IMR-90 (cell line): ENCODE measurements around the gene PLEK2. TPM values are rescaled to one million over a fixed set of nuclear protein-coding genes. Genes with fewer than 3 reads are reported as not detected.

Source experiments
- ATAC-seq: fragments of 200-7000 bp; cut with Tn5 transposase; 2 replicates; pipeline ENCODE4 v1.9.1; 2020; ENCODE audit warnings: low read depth, mild to moderate bottlenecking, moderate library complexity
- BruUV-seq: library from RNA; stranded (reverse); fragments of 400-500 nt; replicated peaks from 2 replicates; lab custom pipeline; 2021; lab: Mats Ljungman, UMichigan
- CTCF ChIA-PET: fragments of 300-600 bp; formaldehyde crosslinking; extraction: SDS; loops from one replicate; lab custom pipeline; 2021; ENCODE audit warnings: antibody characterized with exemption; lab: Yijun Ruan, JAX
- POLR2A ChIA-PET: fragments of 300-600 bp; sonication (Branson Sonifier 250); formaldehyde crosslinking; loops from one replicate; lab custom pipeline; 2022; ENCODE audit warnings: antibody characterized with exemption; ENCODE audit not compliant: unreplicated experiment; lab: Charles Lee
- DNase-seq: peaks from one replicate; pipeline ENCODE4 v3.0.0; 2013
- H2AFZ ChIP-seq: replicated peaks from 2 replicates; pipeline ENCODE3; 2013; ENCODE audit warnings: low read length, mild to moderate bottlenecking; ENCODE audit not compliant: poor library complexity
- H2AK5ac ChIP-seq: 2 replicates; pipeline ENCODE4 v1.6.1; 2013; ENCODE audit warnings: low read depth, low read length, inconsistent platforms
- H2AK9ac ChIP-seq: replicated peaks from 2 replicates; pipeline ENCODE3; 2013; ENCODE audit warnings: mild to moderate bottlenecking, low read depth, low read length, moderate library complexity; ENCODE audit not compliant: poor library complexity
- H2BK120ac ChIP-seq: 2 replicates; pipeline ENCODE4 v1.6.1; 2013; ENCODE audit warnings: low read depth, low read length, inconsistent platforms
- H2BK15ac ChIP-seq: 3 replicates; pipeline ENCODE4 v1.6.1; 2013; ENCODE audit warnings: low read depth, low read length, inconsistent platforms
- H2BK20ac ChIP-seq: 2 replicates; pipeline ENCODE4 v1.6.1; 2013; ENCODE audit warnings: low read depth, mild to moderate bottlenecking, inconsistent platforms, low read length, moderate library complexity
- H2BK5ac ChIP-seq: 2 replicates; pipeline ENCODE4 v1.6.1; 2013; ENCODE audit warnings: mild to moderate bottlenecking, low read depth, low read length, inconsistent platforms; ENCODE audit not compliant: poor library complexity, severe bottlenecking
- H3K14ac ChIP-seq: replicated peaks from 2 replicates; pipeline ENCODE4 v1.6.1; 2013; ENCODE audit warnings: low read depth, low read length, inconsistent platforms
- H3K18ac ChIP-seq: 2 replicates; pipeline ENCODE4 v1.6.1; 2013; ENCODE audit warnings: low read depth, low read length, control low read depth
- H3K23ac ChIP-seq: 2 replicates; pipeline ENCODE4 v1.6.1; 2013; ENCODE audit warnings: low read depth, low read length, inconsistent platforms
- H3K27ac ChIP-seq: 2 replicates; pipeline ENCODE4 v1.5.1; 2013; ENCODE audit warnings: mild to moderate bottlenecking, control low read depth, low read length; ENCODE audit not compliant: insufficient read depth
- H3K27me3 ChIP-seq: 2 replicates; pipeline ENCODE4 v1.6.1; 2013; ENCODE audit warnings: low read length; ENCODE audit not compliant: control insufficient read depth, insufficient read depth
- H3K36me3 ChIP-seq: 2 replicates; pipeline ENCODE4 v1.6.1; 2013; ENCODE audit warnings: low read length, mixed read lengths; ENCODE audit not compliant: control insufficient read depth, insufficient read depth
- H3K4ac ChIP-seq: 2 replicates; pipeline ENCODE4 v1.6.1; 2013; ENCODE audit warnings: low read depth, low read length, inconsistent platforms
- H3K4me1 ChIP-seq: 2 replicates; pipeline ENCODE4 v1.6.1; 2013; ENCODE audit warnings: low read length, mixed read lengths; ENCODE audit not compliant: control insufficient read depth, insufficient read depth
- H3K4me2 ChIP-seq: 2 replicates; pipeline ENCODE4 v1.6.1; 2013; ENCODE audit warnings: low read depth, mild to moderate bottlenecking, control low read depth, low read length, moderate library complexity
- H3K4me3 ChIP-seq: 2 replicates; pipeline ENCODE4 v1.5.1; 2013; ENCODE audit warnings: low read depth, mild to moderate bottlenecking, control low read depth, low read length, moderate library complexity; ENCODE audit not compliant: insufficient read depth
- H3K56ac ChIP-seq: 2 replicates; pipeline ENCODE4 v1.6.1; 2013; ENCODE audit warnings: low read length, inconsistent platforms; ENCODE audit not compliant: insufficient read depth; ENCODE audit errors: extremely low read depth
- H3K79me1 ChIP-seq, 2 experiments: 2 replicates each; pipeline ENCODE4 v1.6.1; 2013; ENCODE audit warnings: low read length in 2 of 2, inconsistent platforms in 1 of 2, low read depth in 1 of 2
- H3K9ac ChIP-seq: 2 replicates; pipeline ENCODE4 v1.6.1; 2013; ENCODE audit warnings: low read depth, low read length, control low read depth
- H3K9me1 ChIP-seq: 2 replicates; pipeline ENCODE4 v1.6.1; 2013; ENCODE audit warnings: low read length, inconsistent platforms; ENCODE audit not compliant: insufficient read depth
- H3K9me3 ChIP-seq: 2 replicates; pipeline ENCODE4 v1.6.1; 2013; ENCODE audit warnings: low read length; ENCODE audit not compliant: control insufficient read depth, insufficient read depth
- H4K20me1 ChIP-seq: 2 replicates; pipeline ENCODE4 v1.6.1; 2013; ENCODE audit warnings: low read length, inconsistent platforms; ENCODE audit not compliant: insufficient read depth
- H4K5ac ChIP-seq: 2 replicates; pipeline ENCODE4 v1.6.1; 2013; ENCODE audit warnings: mild to moderate bottlenecking, low read depth, low read length, control low read depth
- H4K8ac ChIP-seq, 2 experiments: 2 replicates each; pipeline ENCODE4 v1.6.1; 2013; ENCODE audit warnings: low read depth in 2 of 2, low read length in 2 of 2, control low read depth in 1 of 2, inconsistent platforms in 1 of 2
- H4K91ac ChIP-seq: 2 replicates; pipeline ENCODE4 v1.6.1; 2013; ENCODE audit warnings: low read depth, low read length, inconsistent platforms; ENCODE audit not compliant: insufficient read depth
- CHD1 ChIP-seq: IDR thresholded peaks from 2 replicates; pipeline ENCODE4 v1.6.1; 2012; ENCODE audit warnings: low read depth, low read length, improper control_type of control experiment
- WGBS, 2 experiments: methylation state at CpG; one replicate each; pipeline versions ENCODE4 v1.1.5 to v1.1.7; 2013; ENCODE audit warnings: missing lambda C conversion rate in 2 of 2; ENCODE audit not compliant: insufficient read length in 1 of 2; ENCODE audit errors: extremely low coverage in 2 of 2; 5-methylcytosine and 5-hydroxymethylcytosine counted together
- dilution Hi-C: fragments of 300-500 bp; cut with HindIII; formaldehyde crosslinking; loops from one replicate; pipeline ENCODE4 v1.14.3; 2018; ENCODE audit warnings: low sequenced_read_pairs; ENCODE audit not compliant: unreplicated experiment
- in situ Hi-C: fragments of 300-500 bp; cut with MboI; formaldehyde crosslinking; loops from 3 replicates; pipeline ENCODE4 v1.14.3; 2019; ENCODE audit warnings: low sequenced_read_pairs, inconsistent platforms, mixed read lengths
- intact Hi-C: fragments of 100-400 bp; cut with micrococcal nuclease; formaldehyde crosslinking; loops from 2 replicates; pipeline ENCODE4 v1.10.0; 2022
- polyA plus RNA-seq, 3 experiments: library from polyadenylated mRNA; depleted of rRNA; stranded (reverse); fragments of >200 nt; gene quantifications; 2 replicates each; pipeline ENCODE4 v1.2.3, GENCODE V29; 2012; ENCODE audit warnings: low replicate concordance in 1 of 3
- total RNA-seq: library from RNA; depleted of rRNA; stranded (reverse); fragments of >200 nt; gene quantifications from 2 replicates; pipeline ENCODE4 v1.2.3, GENCODE V29; 2012
- TF ChIP-seq, protein P1 (sequence below): conservative IDR thresholded peaks from 2 replicates; pipeline ENCODE4 v1.5.1; 2012; ENCODE audit warnings: mild to moderate bottlenecking, low read depth, low read length, improper control_type of control experiment
- TF ChIP-seq, protein P2 (sequence below): fragments of 150-350 bp; IDR thresholded peaks from 2 replicates; pipeline ENCODE4 v1.6.1; 2016; ENCODE audit warnings: low read depth, mild to moderate bottlenecking, low read length, moderate library complexity, borderline replicate concordance

PLEK2 gene
- total and polyA plus RNA-seq, 2 of the 4 experiments (the other 2 are of a cell fraction) = 1.7 to 2.5 TPM

DNA sequence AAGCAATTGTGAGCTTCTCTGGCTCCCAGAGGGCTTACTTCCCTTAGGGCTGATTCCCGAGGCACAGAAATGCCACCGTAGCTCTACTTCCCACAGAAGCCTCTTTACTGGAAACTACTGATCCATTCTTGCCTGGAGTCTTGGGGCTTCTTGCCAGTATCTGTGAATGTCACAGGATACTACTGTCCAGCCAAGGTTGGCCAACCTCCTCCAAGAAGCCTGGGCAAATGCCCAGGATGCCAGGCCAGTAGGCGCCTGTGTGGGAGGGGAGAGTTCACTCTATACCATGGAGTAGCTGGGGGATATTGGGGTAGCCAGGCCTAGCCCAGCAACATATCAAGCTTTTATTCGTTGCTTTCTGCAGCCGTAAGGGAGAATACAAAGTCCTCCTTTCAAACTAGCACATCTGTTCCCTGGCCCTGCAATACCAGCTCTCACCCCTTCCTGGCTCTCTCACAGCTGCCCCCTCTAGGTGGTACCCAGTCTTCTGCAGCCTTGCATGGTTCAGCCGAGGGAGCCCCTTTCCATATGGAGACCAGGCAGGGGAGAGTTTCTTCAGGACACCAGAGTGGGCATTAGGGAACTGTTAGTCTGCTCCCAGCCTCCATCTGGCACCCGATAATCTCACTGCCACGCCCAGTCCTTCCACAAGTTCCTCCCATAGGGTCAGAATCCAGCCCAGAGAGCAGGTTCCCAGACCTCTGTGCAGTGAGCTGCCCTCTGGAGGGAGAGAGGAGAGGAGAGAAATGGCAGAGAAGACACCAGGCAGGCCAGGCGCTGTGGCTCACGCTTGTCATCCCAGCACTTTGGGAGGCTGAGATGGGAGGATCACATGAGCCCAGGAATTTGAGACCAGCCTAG lies 24.3 kb upstream of the PLEK2 start:
- ChIA-PET POLR2A (no interaction called here), CTCF (no interaction called here)
- Histone ChIP-seq H4K5ac (no peak overlapping the region), H4K8ac (no peak overlapping the region), H3K79me1 (no peaks in the 10 kb centered on the region), H3K4ac (no peak overlapping the region), H3K36me3 (no peaks in the 10 kb centered on the region), H2BK20ac (no peak overlapping the region), H3K4me3 (no peak overlapping the region), H3K9ac (no peak overlapping the region), H2BK5ac (no peak overlapping the region), H2AK5ac (no peak overlapping the region), H3K14ac (no peak overlapping the region), H3K23ac (no peak overlapping the region), H3K27ac (no peak overlapping the region), H2BK15ac (no peak overlapping the region), H3K9me3 (no peaks in the 10 kb centered on the region), H3K9me1 (no peaks in the 10 kb centered on the region), H4K91ac (no peak overlapping the region), H3K56ac (no peak overlapping the region), H2AK9ac (no peak overlapping the region), H3K4me1 (no peaks in the 10 kb centered on the region), H4K20me1 (no peaks in the 10 kb centered on the region), H2BK120ac (no peak overlapping the region), H3K4me2 (no peak overlapping the region), H2AFZ (no peak overlapping the region), H3K27me3 (peaks cover 37% of the 10 kb centered on the region), H3K18ac (no peak overlapping the region)
- intact Hi-C loops (no loop called here), in situ Hi-C loops (loop anchor here (25.0 kb wide), 1 partner anchor 276 kb away; the partner anchor contains the start of gene RDH12), dilution Hi-C loops (no loop called here)
- DNase-seq = no peak
- no CpG with 5 or more reads among the region's 10 CpGs for WGBS, 2 experiments
- TF ChIP-seq, protein P1, sequence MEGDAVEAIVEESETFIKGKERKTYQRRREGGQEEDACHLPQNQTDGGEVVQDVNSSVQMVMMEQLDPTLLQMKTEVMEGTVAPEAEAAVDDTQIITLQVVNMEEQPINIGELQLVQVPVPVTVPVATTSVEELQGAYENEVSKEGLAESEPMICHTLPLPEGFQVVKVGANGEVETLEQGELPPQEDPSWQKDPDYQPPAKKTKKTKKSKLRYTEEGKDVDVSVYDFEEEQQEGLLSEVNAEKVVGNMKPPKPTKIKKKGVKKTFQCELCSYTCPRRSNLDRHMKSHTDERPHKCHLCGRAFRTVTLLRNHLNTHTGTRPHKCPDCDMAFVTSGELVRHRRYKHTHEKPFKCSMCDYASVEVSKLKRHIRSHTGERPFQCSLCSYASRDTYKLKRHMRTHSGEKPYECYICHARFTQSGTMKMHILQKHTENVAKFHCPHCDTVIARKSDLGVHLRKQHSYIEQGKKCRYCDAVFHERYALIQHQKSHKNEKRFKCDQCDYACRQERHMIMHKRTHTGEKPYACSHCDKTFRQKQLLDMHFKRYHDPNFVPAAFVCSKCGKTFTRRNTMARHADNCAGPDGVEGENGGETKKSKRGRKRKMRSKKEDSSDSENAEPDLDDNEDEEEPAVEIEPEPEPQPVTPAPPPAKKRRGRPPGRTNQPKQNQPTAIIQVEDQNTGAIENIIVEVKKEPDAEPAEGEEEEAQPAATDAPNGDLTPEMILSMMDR = no peak
- TF ChIP-seq CHD1 = no peak
- TF ChIP-seq, protein P2, sequence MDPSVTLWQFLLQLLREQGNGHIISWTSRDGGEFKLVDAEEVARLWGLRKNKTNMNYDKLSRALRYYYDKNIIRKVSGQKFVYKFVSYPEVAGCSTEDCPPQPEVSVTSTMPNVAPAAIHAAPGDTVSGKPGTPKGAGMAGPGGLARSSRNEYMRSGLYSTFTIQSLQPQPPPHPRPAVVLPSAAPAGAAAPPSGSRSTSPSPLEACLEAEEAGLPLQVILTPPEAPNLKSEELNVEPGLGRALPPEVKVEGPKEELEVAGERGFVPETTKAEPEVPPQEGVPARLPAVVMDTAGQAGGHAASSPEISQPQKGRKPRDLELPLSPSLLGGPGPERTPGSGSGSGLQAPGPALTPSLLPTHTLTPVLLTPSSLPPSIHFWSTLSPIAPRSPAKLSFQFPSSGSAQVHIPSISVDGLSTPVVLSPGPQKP = no peak
- BruUV-seq = no TSS peak
- ATAC-seq = no peak
